ENCODE data around the gene UNC50.

DNA sequence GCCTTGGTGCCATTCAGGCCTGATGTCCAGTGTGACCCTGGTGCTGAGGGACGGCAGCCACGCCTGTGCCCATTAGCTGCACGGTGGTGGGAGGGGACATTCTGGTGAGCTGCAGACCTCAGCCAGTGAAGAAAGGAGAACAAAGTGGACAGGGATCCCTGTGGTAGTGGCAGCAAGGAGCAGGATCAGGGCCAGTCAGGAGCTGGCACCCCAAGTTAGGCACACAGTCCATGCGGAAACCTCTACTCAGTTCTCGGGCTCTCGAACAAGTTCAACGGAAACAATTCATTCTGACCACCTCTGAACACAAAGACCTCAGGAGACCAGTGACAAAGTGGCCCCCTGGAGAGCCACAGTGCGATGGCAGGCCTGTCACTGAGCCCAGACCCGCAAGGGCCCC lies 30.2 kb upstream of the UNC50 start:
- TF ChIP-seq POLR2A (IDR thresholded peaks at IDR 0.05) = no peak
- TF ChIP-seq, protein P1, sequence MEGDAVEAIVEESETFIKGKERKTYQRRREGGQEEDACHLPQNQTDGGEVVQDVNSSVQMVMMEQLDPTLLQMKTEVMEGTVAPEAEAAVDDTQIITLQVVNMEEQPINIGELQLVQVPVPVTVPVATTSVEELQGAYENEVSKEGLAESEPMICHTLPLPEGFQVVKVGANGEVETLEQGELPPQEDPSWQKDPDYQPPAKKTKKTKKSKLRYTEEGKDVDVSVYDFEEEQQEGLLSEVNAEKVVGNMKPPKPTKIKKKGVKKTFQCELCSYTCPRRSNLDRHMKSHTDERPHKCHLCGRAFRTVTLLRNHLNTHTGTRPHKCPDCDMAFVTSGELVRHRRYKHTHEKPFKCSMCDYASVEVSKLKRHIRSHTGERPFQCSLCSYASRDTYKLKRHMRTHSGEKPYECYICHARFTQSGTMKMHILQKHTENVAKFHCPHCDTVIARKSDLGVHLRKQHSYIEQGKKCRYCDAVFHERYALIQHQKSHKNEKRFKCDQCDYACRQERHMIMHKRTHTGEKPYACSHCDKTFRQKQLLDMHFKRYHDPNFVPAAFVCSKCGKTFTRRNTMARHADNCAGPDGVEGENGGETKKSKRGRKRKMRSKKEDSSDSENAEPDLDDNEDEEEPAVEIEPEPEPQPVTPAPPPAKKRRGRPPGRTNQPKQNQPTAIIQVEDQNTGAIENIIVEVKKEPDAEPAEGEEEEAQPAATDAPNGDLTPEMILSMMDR (IDR thresholded peaks at IDR 0.05) = no peak
